K562 (cell line): Measurements from ENCODE around the gene RHEB. TPM values are rescaled to one million over a fixed set of nuclear protein-coding genes. Genes with fewer than 3 reads are reported as not detected.

Experiments used
- BDP1 ChIP-seq: IDR thresholded peaks from 3 replicates; pipeline ENCODE4 v1.6.1; 2011; ENCODE audit not compliant: insufficient read length, insufficient read depth
- CBFA2T2 ChIP-seq: fragments of 450-650 bp; conservative IDR thresholded peaks from 2 replicates; pipeline ENCODE4 v1.6.1; 2017; ENCODE audit warnings: mild to moderate bottlenecking
- CBX5 ChIP-seq: IDR thresholded peaks from 2 replicates; pipeline ENCODE4 v1.6.1; 2014; ENCODE audit warnings: low read depth, borderline replicate concordance
- ELF1 ChIP-seq: fragments of 200-800 bp; sonication (Bioruptor generic); IDR thresholded peaks from 2 replicates; pipeline ENCODE4 v1.6.1; 2016; ENCODE audit warnings: missing genetic modification characterization, missing compliant biosample characterization
- EP300 ChIP-seq: IDR thresholded peaks from 2 replicates; pipeline ENCODE4 v1.6.1; 2012; ENCODE audit warnings: low read length, improper control_type of control experiment
- FOXJ3 ChIP-seq: sonication (generic); formaldehyde crosslinking; IDR thresholded peaks from 2 replicates; pipeline ENCODE4 v1.4.0; 2020; ENCODE audit warnings: mild to moderate bottlenecking, missing genetic modification reagents
- GABPA ChIP-seq: fragments of 200-800 bp; sonication (Bioruptor generic); conservative IDR thresholded peaks from 2 replicates; pipeline ENCODE4 v1.6.1; 2016; ENCODE audit warnings: low read depth, missing genetic modification characterization, missing compliant biosample characterization
- KDM1A ChIP-seq, 2 experiments: fragments of 450-650 bp; IDR thresholded peaks; 2 replicates each; pipeline ENCODE4 v1.6.1; 2016; ENCODE audit warnings: mild to moderate bottlenecking in 2 of 2
- MAFF ChIP-seq: IDR thresholded peaks from 2 replicates; pipeline ENCODE4 v1.6.1; 2012; ENCODE audit warnings: low read length, improper control_type of control experiment
- MTA2 ChIP-seq: fragments of 450-650 bp; IDR thresholded peaks from 2 replicates; pipeline ENCODE4 v1.6.1; 2016; ENCODE audit warnings: low read depth
- NFATC3 ChIP-seq: fragments of 450-650 bp; IDR thresholded peaks from 2 replicates; pipeline ENCODE4 v1.6.1; 2017; ENCODE audit warnings: mild to moderate bottlenecking
- RAD21 ChIP-seq, 2 experiments: fragments of 250-450 bp in 1 of 2; fragments of 450-650 bp in 1 of 2; sonication (Bioruptor Pico) in 1 of 2; formaldehyde crosslinking in 1 of 2; IDR thresholded peaks in 1 of 2; conservative IDR thresholded peaks in 1 of 2; 2 replicates each; pipeline versions ENCODE4 v1.4.0 to v1.8.0; 2020 to 2022; ENCODE audit warnings: mild to moderate bottlenecking in 2 of 2, moderate library complexity in 1 of 2
- SMAD4 ChIP-seq: fragments of 250-450 bp; sonication (Bioruptor Pico); conservative IDR thresholded peaks from 2 replicates; pipeline ENCODE4 v1.8.0; 2021; ENCODE audit warnings: inconsistent platforms, mild to moderate bottlenecking, moderate library complexity
- SMARCA4 ChIP-seq: fragments of 450-650 bp; IDR thresholded peaks from 2 replicates; pipeline ENCODE4 v1.6.1; 2016
- TAF1 ChIP-seq: IDR thresholded peaks from 2 replicates; pipeline ENCODE4 v1.6.1; 2011; ENCODE audit warnings: mild to moderate bottlenecking, low read length, moderate library complexity; ENCODE audit not compliant: insufficient read depth, control insufficient read depth, severe bottlenecking; ENCODE audit errors: extremely low read depth
- WHSC1 ChIP-seq: IDR thresholded peaks from one replicate; pipeline ENCODE4 v1.6.1; 2012; ENCODE audit warnings: low read length, control low read depth, inconsistent platforms
- ZC3H4 ChIP-seq: sonication (generic); formaldehyde crosslinking; IDR thresholded peaks from 2 replicates; pipeline ENCODE4 v1.9.0; 2021; ENCODE audit warnings: missing genetic modification reagents, borderline replicate concordance
- ZNF699 ChIP-seq: fragments of 250-450 bp; sonication (Bioruptor Pico); IDR thresholded peaks from 2 replicates; pipeline ENCODE4 v1.8.0; 2021; ENCODE audit warnings: mild to moderate bottlenecking, moderate library complexity; ENCODE audit not compliant: insufficient replicate concordance
- polyA plus RNA-seq, 8 experiments: library from polyadenylated mRNA; depleted of rRNA in 4 of 8; stranded (reverse) in 5 of 8; unstranded in 3 of 8; fragments of >200 nt; fragmentation: Nextera tagmentation in 2 of 8; fragmentation: Illumina TruSeq in 1 of 8; extraction: Ambion mirVana in 2 of 8; extraction: Trizol in 1 of 8; gene quantifications; 2 replicates each; pipeline versions ENCODE4 v1.2.1 to v1.2.3, GENCODE V29; 2011 to 2014; ENCODE audit warnings: inconsistent platforms in 1 of 8, missing spikeins in 1 of 8
- total RNA-seq, 7 experiments: library from RNA; depleted of rRNA in 6 of 7; stranded (reverse); fragments of >200 nt in 6 of 7; fragmentation: Illumina TruSeq in 2 of 7; extraction: Trizol in 2 of 7; gene quantifications; 2 replicates each; pipeline versions ENCODE4 v1.2.1 to v1.2.3, GENCODE V29; 2011 to 2021; ENCODE audit warnings: low replicate concordance in 1 of 7
- TF ChIP-seq, protein P1 (sequence below), 3 experiments: fragments of 200-800 bp in 1 of 3; fragments of 250-450 bp in 1 of 3; fragments of 450-650 bp in 1 of 3; sonication (Bioruptor Pico) in 1 of 3; sonication (Bioruptor generic) in 1 of 3; formaldehyde crosslinking in 1 of 3; IDR thresholded peaks; 2 replicates each; pipeline versions ENCODE4 v1.6.1 to v1.8.0; 2016 to 2022; ENCODE audit warnings: mild to moderate bottlenecking in 2 of 3, missing genetic modification characterization in 2 of 3, missing compliant biosample characterization in 1 of 3, moderate library complexity in 1 of 3
- TF ChIP-seq, protein P2 (sequence below), 2 experiments: fragments of 450-650 bp in 1 of 2; sonication (generic) in 1 of 2; formaldehyde crosslinking; conservative IDR thresholded peaks; 2 replicates each; pipeline versions ENCODE4 v1.4.0 to v1.8.1; 2020 to 2022; ENCODE audit warnings: mild to moderate bottlenecking in 1 of 2, missing genetic modification reagents in 1 of 2
- TF ChIP-seq, protein P3 (sequence below): fragments of 450-650 bp; formaldehyde crosslinking; IDR thresholded peaks from 2 replicates; pipeline ENCODE4 v1.4.0; 2020; ENCODE audit warnings: mild to moderate bottlenecking, moderate library complexity
- TF ChIP-seq, protein P4 (sequence below): sonication (generic); formaldehyde crosslinking; IDR thresholded peaks from 2 replicates; pipeline ENCODE4 v1.8.0; 2022; ENCODE audit warnings: mild to moderate bottlenecking, low read depth, missing genetic modification reagents

RHEB gene
- total and polyA plus RNA-seq, 9 of the 15 experiments (the other 6 are each of a cell fraction or from before 2014, with no cell fraction given): 28.5 to 249 (median 182) TPM

DNA sequence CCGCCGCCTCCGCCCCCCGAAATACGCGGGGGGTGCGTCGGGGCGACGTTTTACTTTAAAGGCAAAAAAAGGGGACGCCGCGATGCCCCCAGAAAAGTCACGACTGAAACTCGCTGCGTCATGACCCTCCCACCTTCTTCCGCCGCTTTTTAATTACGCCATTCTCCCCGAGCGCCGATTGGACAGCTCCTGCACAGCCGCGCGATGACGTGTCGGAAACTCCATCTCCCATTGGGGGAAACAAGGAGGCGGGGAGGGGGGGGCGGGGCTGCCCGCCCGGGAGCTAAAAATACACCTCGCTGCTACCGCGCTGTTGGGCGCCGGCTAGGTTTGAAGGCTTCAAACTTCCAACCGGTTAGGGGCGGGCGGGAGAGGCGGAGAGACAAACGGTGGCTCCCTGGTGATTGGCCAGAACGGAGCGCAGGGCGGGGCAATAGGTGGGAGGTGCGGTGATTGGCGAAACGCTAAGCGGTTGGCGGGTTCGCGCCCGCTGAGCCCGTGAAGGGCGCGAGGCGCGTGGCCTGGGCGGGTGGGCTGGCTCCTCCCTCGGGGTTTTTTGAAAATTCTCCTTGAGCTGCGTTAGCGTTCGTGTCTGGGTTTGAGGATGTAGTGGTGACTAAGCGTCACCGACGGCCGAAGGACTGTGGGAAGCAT lies at the start of gene RHEB (continued):
- TF ChIP-seq, protein P1, sequence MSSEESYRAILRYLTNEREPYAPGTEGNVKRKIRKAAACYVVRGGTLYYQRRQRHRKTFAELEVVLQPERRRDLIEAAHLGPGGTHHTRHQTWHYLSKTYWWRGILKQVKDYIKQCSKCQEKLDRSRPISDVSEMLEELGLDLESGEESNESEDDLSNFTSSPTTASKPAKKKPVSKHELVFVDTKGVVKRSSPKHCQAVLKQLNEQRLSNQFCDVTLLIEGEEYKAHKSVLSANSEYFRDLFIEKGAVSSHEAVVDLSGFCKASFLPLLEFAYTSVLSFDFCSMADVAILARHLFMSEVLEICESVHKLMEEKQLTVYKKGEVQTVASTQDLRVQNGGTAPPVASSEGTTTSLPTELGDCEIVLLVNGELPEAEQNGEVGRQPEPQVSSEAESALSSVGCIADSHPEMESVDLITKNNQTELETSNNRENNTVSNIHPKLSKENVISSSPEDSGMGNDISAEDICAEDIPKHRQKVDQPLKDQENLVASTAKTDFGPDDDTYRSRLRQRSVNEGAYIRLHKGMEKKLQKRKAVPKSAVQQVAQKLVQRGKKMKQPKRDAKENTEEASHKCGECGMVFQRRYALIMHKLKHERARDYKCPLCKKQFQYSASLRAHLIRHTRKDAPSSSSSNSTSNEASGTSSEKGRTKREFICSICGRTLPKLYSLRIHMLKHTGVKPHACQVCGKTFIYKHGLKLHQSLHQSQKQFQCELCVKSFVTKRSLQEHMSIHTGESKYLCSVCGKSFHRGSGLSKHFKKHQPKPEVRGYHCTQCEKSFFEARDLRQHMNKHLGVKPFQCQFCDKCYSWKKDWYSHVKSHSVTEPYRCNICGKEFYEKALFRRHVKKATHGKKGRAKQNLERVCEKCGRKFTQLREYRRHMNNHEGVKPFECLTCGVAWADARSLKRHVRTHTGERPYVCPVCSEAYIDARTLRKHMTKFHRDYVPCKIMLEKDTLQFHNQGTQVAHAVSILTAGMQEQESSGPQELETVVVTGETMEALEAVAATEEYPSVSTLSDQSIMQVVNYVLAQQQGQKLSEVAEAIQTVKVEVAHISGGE (CRISPR knock-in tag; IDR thresholded peaks at IDR 0.05): peak in 1 of 3 experiments; percentile 7; a peak in 2 of 6 replicates
- TF ChIP-seq GABPA (tag): peak; percentile 87
- TF ChIP-seq MTA2: no peak
- no peak for TF ChIP-seq SMARCA4
- no peak for TF ChIP-seq RAD21 (CRISPR knock-in tag; conservative IDR thresholded peaks at IDR 0.05 in 1 of 2, IDR thresholded peaks at IDR 0.05 in 1 of 2)
- peak; percentile 47 for TF ChIP-seq TAF1
- peak; percentile 70; the same call in 1 of the 2 replicates for TF ChIP-seq ELF1
- TF ChIP-seq EP300: peak; percentile 21; the same call in 1 of the 2 replicates
- no peak for TF ChIP-seq WHSC1
- TF ChIP-seq CBX5: no peak
- TF ChIP-seq, protein P2, sequence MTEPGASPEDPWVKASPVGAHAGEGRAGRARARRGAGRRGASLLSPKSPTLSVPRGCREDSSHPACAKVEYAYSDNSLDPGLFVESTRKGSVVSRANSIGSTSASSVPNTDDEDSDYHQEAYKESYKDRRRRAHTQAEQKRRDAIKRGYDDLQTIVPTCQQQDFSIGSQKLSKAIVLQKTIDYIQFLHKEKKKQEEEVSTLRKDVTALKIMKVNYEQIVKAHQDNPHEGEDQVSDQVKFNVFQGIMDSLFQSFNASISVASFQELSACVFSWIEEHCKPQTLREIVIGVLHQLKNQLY (CRISPR knock-in tag; conservative IDR thresholded peaks at IDR 0.05): 0 out of 4 replicates have a peak, but pooled peaks of 1 of the 2 experiments have one; percentile 74
- peak; percentile 41; the same call in 1 of the 2 replicates for TF ChIP-seq CBFA2T2
- TF ChIP-seq, protein P3, sequence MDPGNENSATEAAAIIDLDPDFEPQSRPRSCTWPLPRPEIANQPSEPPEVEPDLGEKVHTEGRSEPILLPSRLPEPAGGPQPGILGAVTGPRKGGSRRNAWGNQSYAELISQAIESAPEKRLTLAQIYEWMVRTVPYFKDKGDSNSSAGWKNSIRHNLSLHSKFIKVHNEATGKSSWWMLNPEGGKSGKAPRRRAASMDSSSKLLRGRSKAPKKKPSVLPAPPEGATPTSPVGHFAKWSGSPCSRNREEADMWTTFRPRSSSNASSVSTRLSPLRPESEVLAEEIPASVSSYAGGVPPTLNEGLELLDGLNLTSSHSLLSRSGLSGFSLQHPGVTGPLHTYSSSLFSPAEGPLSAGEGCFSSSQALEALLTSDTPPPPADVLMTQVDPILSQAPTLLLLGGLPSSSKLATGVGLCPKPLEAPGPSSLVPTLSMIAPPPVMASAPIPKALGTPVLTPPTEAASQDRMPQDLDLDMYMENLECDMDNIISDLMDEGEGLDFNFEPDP: no peak
- TF ChIP-seq ZC3H4 (CRISPR knock-in tag): no peak
- TF ChIP-seq, protein P4, sequence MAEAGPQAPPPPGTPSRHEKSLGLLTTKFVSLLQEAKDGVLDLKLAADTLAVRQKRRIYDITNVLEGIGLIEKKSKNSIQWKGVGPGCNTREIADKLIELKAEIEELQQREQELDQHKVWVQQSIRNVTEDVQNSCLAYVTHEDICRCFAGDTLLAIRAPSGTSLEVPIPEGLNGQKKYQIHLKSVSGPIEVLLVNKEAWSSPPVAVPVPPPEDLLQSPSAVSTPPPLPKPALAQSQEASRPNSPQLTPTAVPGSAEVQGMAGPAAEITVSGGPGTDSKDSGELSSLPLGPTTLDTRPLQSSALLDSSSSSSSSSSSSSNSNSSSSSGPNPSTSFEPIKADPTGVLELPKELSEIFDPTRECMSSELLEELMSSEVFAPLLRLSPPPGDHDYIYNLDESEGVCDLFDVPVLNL (CRISPR knock-in tag): peak; percentile 81; the same call in 1 of the 2 replicates
- TF ChIP-seq NFATC3: no peak
- TF ChIP-seq FOXJ3: no peak
- TF ChIP-seq MAFF: peak; percentile 53
- peak in 1 of 2 experiments; percentile 47; a peak in 2 of 4 replicates for TF ChIP-seq KDM1A (IDR thresholded peaks at IDR 0.05)
- TF ChIP-seq ZNF699 (CRISPR knock-in tag): no peak
- TF ChIP-seq BDP1: no peak
- peak; percentile 27 for TF ChIP-seq SMAD4 (CRISPR knock-in tag)
